Lung (tissue), 12 donors: ENCODE measurements around the gene CSNK1G1. TPM values are rescaled to one million over a fixed set of nuclear protein-coding genes. Genes with fewer than 3 reads are reported as not detected.
A peak's percentile ranks its signal among the peaks of the same experiment; 100 is the strongest.

ENCODE experiments used
- ATAC-seq: fragments of 200-7000 bp; cut with Tn5 transposase; one replicate; pipeline ENCODE4 v1.9.1; 2020; ENCODE audit warnings: moderate number of reproducible peaks; ENCODE audit not compliant: insufficient read depth, low FRiP score
- DNase-seq, 3 donors: peaks; one replicate each; pipeline ENCODE4 v3.0.0-alpha.2; 2013 to 2017
- H3K27ac ChIP-seq, 2 donors: one replicate each; pipeline ENCODE4 v1.5.1; 2013; ENCODE audit warnings: mild to moderate bottlenecking in 2 of 2, moderate library complexity in 2 of 2, control low read depth in 1 of 2, inconsistent platforms in 1 of 2, low read depth in 1 of 2, low read length in 1 of 2
- H3K27me3 ChIP-seq, 3 donors: one replicate each; pipeline ENCODE4 v1.5.1; 2013; ENCODE audit warnings: low read length in 2 of 3; ENCODE audit not compliant: control insufficient read depth in 3 of 3, insufficient read depth in 3 of 3
- H3K36me3 ChIP-seq, 4 donors: one replicate each; pipeline ENCODE4 v1.5.1; 2013; ENCODE audit warnings: low read length in 4 of 4, mild to moderate bottlenecking in 1 of 4, moderate library complexity in 1 of 4; ENCODE audit not compliant: control insufficient read depth in 4 of 4, insufficient read depth in 4 of 4
- H3K4me1 ChIP-seq, 5 donors: one replicate each; pipeline ENCODE4 v1.5.1; 2013; ENCODE audit warnings: low read length in 5 of 5, mild to moderate bottlenecking in 2 of 5, moderate library complexity in 1 of 5; ENCODE audit not compliant: control insufficient read depth in 5 of 5, insufficient read depth in 5 of 5
- H3K4me3 ChIP-seq: one replicate; pipeline ENCODE4 v1.5.1; 2013; ENCODE audit warnings: mild to moderate bottlenecking, control low read depth, moderate library complexity
- H3K9ac ChIP-seq, 2 donors: one replicate each; pipeline ENCODE4 v1.5.1; 2013; ENCODE audit warnings: low read length in 2 of 2, control low read depth in 1 of 2; ENCODE audit not compliant: insufficient read depth in 1 of 2
- H3K9me3 ChIP-seq, 4 donors: one replicate each; pipeline ENCODE4 v1.5.1; 2013; ENCODE audit warnings: low read length in 3 of 4, mild to moderate bottlenecking in 1 of 4, moderate library complexity in 1 of 4; ENCODE audit not compliant: control insufficient read depth in 4 of 4, insufficient read depth in 3 of 4
- WGBS, 2 donors: extraction: QIAGEN DNeasy Blood & Tissue Kit; methylation state at CpG; one replicate each; pipeline ENCODE4 v1.1.7; 2013; 5-methylcytosine and 5-hydroxymethylcytosine counted together
- polyA plus RNA-seq, 2 donors: library from polyadenylated mRNA; stranded (reverse); fragments of 200-250 nt; gene quantifications; one replicate each; pipeline ENCODE4 v1.2.1, GENCODE V29; 2013
- total RNA-seq, 2 donors: library from RNA; depleted of rRNA in 1 of 2; stranded (reverse); fragments of >200 nt in 1 of 2; gene quantifications; one replicate each; pipeline ENCODE4 v1.2.1, GENCODE V29; 2014 to 2021
- TF ChIP-seq, protein P1 (sequence below): IDR thresholded peaks from 2 replicates; pipeline ENCODE4 v1.5.1; 2012; ENCODE audit warnings: mild to moderate bottlenecking; ENCODE audit errors: control extremely low read depth, extremely low read depth
- donor health status: control.
- donor health status: control.
- donor health status: Bipolar disorder and iron deficiency.
- donor health status: healthy.
- donor health status: DM: yes; HTN: yes; CAD: no.

The CSNK1G1 gene
- total and polyA plus RNA-seq, 4 donors, result 3.0 to 50.4 (median 12.9) TPM

DNA sequence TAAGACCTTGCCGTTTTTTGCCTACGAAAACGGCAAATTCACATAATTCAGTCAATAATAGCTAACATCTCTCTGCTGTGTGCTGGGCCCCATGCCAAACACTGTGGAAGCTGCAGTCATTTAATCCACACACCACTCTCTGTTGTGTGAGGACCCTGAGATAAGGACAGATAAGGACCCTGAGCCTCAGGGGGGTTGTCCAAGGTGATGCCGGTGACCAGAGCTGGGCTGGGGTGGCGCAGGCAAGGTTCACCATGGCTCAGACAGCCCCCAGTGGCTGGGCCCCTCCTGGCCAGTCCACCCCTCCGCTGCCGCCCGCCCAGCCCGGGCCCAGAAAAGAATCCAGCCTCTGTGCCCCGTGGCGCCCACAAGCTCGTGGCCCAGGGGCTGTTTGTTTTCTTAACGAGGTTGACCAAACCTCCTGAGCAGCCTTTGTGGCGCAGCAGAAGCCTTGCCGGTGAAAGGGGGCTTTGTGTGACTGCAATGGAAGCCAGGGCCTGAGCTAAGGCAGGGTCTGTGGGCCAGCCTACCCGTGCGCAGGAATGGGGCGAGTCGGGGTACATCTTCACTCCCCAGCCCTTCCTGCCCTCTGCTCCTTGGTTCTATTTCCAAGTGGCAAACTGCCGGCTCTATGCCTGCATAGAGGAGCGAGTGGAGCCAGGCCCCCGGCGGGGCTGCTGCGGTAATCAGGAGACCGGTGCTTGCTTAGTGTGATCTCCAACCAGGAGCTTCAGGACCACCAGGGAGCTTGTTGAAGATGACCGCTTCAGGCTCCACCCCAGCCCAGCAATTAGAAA lies 208.9 kb downstream of the CSNK1G1 start:
- Histone ChIP-seq H3K9me3 (no peaks in the 10 kb centered on the region), H3K27ac (no peak overlapping the region), H3K4me1 (peaks cover 0 to 25% (median 9%) of the 10 kb centered on the region in 5 donors), H3K4me3 (no peak overlapping the region), H3K36me3 (peaks cover 0 to 21% (median 3%) of the 10 kb centered on the region in 4 donors), H3K27me3 (no peaks in the 10 kb centered on the region), H3K9ac (no peak overlapping the region)
- ATAC-seq (no peak), DNase-seq (peak; percentile 68 to 79 (median 73))
- TF ChIP-seq, protein P1, sequence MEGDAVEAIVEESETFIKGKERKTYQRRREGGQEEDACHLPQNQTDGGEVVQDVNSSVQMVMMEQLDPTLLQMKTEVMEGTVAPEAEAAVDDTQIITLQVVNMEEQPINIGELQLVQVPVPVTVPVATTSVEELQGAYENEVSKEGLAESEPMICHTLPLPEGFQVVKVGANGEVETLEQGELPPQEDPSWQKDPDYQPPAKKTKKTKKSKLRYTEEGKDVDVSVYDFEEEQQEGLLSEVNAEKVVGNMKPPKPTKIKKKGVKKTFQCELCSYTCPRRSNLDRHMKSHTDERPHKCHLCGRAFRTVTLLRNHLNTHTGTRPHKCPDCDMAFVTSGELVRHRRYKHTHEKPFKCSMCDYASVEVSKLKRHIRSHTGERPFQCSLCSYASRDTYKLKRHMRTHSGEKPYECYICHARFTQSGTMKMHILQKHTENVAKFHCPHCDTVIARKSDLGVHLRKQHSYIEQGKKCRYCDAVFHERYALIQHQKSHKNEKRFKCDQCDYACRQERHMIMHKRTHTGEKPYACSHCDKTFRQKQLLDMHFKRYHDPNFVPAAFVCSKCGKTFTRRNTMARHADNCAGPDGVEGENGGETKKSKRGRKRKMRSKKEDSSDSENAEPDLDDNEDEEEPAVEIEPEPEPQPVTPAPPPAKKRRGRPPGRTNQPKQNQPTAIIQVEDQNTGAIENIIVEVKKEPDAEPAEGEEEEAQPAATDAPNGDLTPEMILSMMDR, result no peak
- WGBS, 2 donors, result 81 to 86% methylated on average over 26 of the region's 26 CpGs

DNA sequence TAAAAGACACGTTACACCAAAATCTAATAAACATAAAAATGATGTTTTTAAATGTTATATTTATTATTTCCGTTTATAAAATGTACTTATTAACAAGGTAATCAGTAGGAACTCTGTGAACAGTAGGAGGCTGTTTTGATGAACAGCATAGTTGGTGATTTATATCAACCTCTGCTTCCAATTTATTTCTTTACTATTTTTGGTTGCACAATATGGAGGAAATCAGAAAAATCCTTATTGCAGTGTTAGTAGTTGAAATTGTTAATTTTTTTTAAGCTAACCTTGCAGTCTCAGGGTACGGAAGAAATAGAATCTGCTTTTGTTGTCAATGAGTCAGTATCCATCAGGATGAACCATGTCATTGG lies 209.5 kb downstream of the CSNK1G1 start:
- DNase-seq (no peak), ATAC-seq (no peak)
- no peaks in the 10 kb centered on the region for H3K27me3 ChIP-seq
- H3K36me3 ChIP-seq, result peaks cover 0 to 27% (median 5%) of the 10 kb centered on the region in 4 donors
- TF ChIP-seq, protein P1, result no peak
- no peak overlapping the region for H3K4me3 ChIP-seq
- 93 to 98% methylated on average over 3 of the region's 3 CpGs for WGBS, 2 donors
- no peak overlapping the region for H3K27ac ChIP-seq
- no peaks in the 10 kb centered on the region for H3K9me3 ChIP-seq
- H3K4me1 ChIP-seq, result peaks cover 0 to 25% (median 5%) of the 10 kb centered on the region in 5 donors
- no peak overlapping the region for H3K9ac ChIP-seq

DNA sequence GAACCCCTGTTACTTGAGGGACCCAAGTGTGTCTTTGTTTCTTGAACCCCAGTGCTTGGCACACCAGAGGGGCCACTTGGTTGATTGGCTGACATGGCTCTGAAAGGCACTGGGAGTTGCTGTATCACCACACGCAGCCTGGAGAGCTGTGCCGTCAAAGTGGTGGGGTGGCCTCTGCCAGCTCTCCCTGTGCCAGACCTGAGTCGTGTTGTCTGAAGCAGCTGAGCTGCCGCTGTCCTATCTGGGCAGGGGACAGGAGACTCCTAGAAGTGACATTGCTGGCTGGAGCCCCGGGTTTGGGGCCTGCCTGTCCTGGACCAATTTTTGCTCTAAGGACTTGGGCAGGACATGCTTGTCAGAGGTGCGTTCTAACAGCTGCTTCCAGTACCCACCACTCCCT lies 209.9 kb downstream of the CSNK1G1 start:
- ATAC-seq, result no peak
- H3K27ac ChIP-seq, result peak overlapping the region in 1 of 2 donors; percentile 16
- H3K36me3 ChIP-seq, result peaks cover 0 to 32% (median 8%) of the 10 kb centered on the region in 4 donors
- peak in 1 of 3 donors; percentile 32 for DNase-seq
- H3K4me3 ChIP-seq, result no peak overlapping the region
- H3K9me3 ChIP-seq, result no peaks in the 10 kb centered on the region
- no peaks in the 10 kb centered on the region for H3K27me3 ChIP-seq
- no peak overlapping the region for H3K9ac ChIP-seq
- peaks cover 0 to 22% (median 3%) of the 10 kb centered on the region in 5 donors for H3K4me1 ChIP-seq
- 75 to 85% methylated on average over 6 of the region's 6 CpGs for WGBS, 2 donors
- TF ChIP-seq, protein P1, result no peak
